HG03457 (cell line): Measurements from ENCODE around the gene RNF225.
A peak's percentile ranks its signal among the peaks of the same experiment; 100 is the strongest.
"Not testable (repeated sequence)": the region's sequence is repeated elsewhere in the genome, so short reads cannot be mapped to it uniquely, and the experiment has no call there.

ENCODE experiments used
- ATAC-seq: cut with Tn5 transposase; IDR thresholded peaks from one replicate; pipeline ENCODE4 v1.9.1; 2021; ENCODE audit warnings: moderate number of reproducible peaks; ENCODE audit not compliant: unreplicated experiment

Gene RNF225

GRCh38 chr19:58395220-58395978, at the start of gene RNF225:
Gene RNF225 (plus strand): TSS chr19:58395656. CDS start chr19:58396090, 434 bp downstream.
- ATAC-seq, result no peak

- peak; percentile 62 for ATAC-seq
These were observed 48.2 kb upstream of the RNF225 start for GRCh38 chr19:58346961-58347929.

GRCh38 chr19:58348080-58348479, 47.4 kb upstream of the RNF225 start:
- not testable (repeated sequence) for ATAC-seq

GRCh38 chr19:58349590-58349989, 45.9 kb upstream of the RNF225 start:
- no peak for ATAC-seq

- ATAC-seq, result no peak
These were observed 45.2 kb upstream of the RNF225 start for GRCh38 chr19:58350001-58350861.

GRCh38 chr19:58350871-58351557, 44.4 kb upstream of the RNF225 start:
- ATAC-seq, result no peak

- ATAC-seq, result no peak
These were observed 43.9 kb upstream of the RNF225 start for GRCh38 chr19:58351558-58351878.

GRCh38 chr19:58351990-58352755, 43.3 kb upstream of the RNF225 start:
- ATAC-seq, result no peak

- no peak for ATAC-seq
These were observed 42.4 kb upstream of the RNF225 start, which contains the start of gene A1BG for GRCh38 chr19:58352760-58353671. Gene A1BG (minus strand): TSS chr19:58353492. CDS start chr19:58353437, 55 bp downstream.

GRCh38 chr19:58353717-58354477, 41.6 kb upstream of the RNF225 start:
- no peak for ATAC-seq

- ATAC-seq, result no peak
These were observed 40.9 kb upstream of the RNF225 start for GRCh38 chr19:58354478-58355030.

- ATAC-seq, result no peak
These were observed 40.1 kb upstream of the RNF225 start for GRCh38 chr19:58355215-58355796.

- ATAC-seq, result no peak
These were observed 39.3 kb upstream of the RNF225 start for GRCh38 chr19:58355908-58356765.

GRCh38 chr19:58356766-58357480, 38.5 kb upstream of the RNF225 start:
- ATAC-seq, result no peak

- no peak for ATAC-seq
These were observed 37.8 kb upstream of the RNF225 start for GRCh38 chr19:58357481-58358145.
